ENCODE results near the gene ATP5F1B.
A peak's percentile ranks its signal among the peaks of the same experiment; 100 is the strongest.

Gene ATP5F1B

GRCh38 chr12:56645717-56646446 lies at the start of gene ATP5F1B:
ATP5F1B (minus strand) TSS chr12:56645984; CDS start chr12:56645963, 21 bp downstream.
- H3K4me1 ChIP-seq (ENCODE audit: low read length), result peaks cover 23% of the 10 kb centered on the region
- peaks cover 50% of the 10 kb centered on the region for H3K79me2 ChIP-seq (ENCODE audit: low read length)
- H3K9me2 ChIP-seq (replicated peaks; ENCODE audit: insufficient read depth, low read length), result no peaks in the 10 kb centered on the region
- H3K36me3 ChIP-seq (replicated peaks; ENCODE audit: insufficient read depth, low read length), result peaks cover 13% of the 10 kb centered on the region
- peak within 1 kb of the TSS; percentile 98 for H3K9ac ChIP-seq (ENCODE audit: low read length)
- H3K4me2 ChIP-seq (ENCODE audit: low read depth, low read length), result peak within 1 kb of the TSS; percentile 74
- peak; percentile 100 for DNase-seq
- peak within 1 kb of the TSS; percentile 39 for H2AFZ ChIP-seq (ENCODE audit: low read length)
- peaks cover 28% of the 10 kb centered on the region for H4K20me1 ChIP-seq (ENCODE audit: insufficient read depth, low read length)
- H3K27me3 ChIP-seq (replicated peaks; ENCODE audit: insufficient read depth, low read length), result no peaks in the 10 kb centered on the region
- no peaks in the 10 kb centered on the region for H3K9me3 ChIP-seq (replicated peaks; ENCODE audit: insufficient read depth, low read length)
- peak within 1 kb of the TSS; percentile 93 for H3K4me3 ChIP-seq (ENCODE audit: low read length)
- H3F3A ChIP-seq (ENCODE audit: insufficient read depth, low read length), result peaks cover 35% of the 10 kb centered on the region
- H3K27ac ChIP-seq (ENCODE audit: low read length), result peak within 1 kb of the TSS; percentile 78
- TF ChIP-seq EZH2 (optimal IDR thresholded peaks at IDR 0.05; ENCODE audit: low read depth, low read length) (no peak), EZH2phosphoT487 (IDR thresholded peaks at IDR 0.05; ENCODE audit: low read length) (no peak), CTCF (IDR thresholded peaks at IDR 0.05; ENCODE audit: low read length) (no peak)

DNA sequence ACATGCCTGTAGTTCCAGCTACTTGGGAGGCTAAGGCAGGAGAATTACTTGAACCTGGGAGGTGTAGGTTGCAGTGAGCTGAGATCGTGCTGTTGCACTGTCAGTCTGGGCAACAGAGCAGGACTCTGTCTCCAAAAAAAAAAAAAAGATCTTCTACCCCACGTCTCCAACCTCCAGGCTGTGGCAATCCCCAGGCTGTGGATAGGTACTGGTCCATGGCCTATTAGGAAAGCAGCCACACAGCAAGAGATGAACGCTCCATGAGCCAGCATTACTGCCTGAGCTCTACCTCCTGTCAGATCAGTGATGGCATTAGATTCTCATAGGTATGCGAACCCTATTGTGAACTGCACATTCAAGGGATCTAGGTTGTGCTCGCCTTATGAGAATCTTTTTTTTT lies 48.4 kb upstream of the ATP5F1B start:
- no peaks in the 10 kb centered on the region for H3K9me3 ChIP-seq (replicated peaks; ENCODE audit: insufficient read depth, low read length)

DNA sequence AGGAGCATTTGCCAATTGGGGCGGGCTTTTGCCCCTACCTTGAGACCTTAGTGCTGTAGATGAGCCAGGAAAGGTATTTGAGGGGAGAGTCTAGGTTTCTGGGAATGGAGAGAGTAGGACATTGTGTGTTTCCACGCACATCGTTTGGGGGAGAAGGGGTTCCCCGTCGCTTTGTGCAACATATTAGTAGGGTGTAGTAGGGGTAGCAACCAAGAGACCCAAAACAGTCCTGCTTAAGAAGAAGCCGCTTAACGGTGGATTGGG lies 43.0 kb upstream of the ATP5F1B start:
- peak overlapping the region; percentile 96 for H3K9ac ChIP-seq (ENCODE audit: low read length)
- no peak for DNase-seq
- peak overlapping the region; percentile 65 for H3K4me2 ChIP-seq (ENCODE audit: low read depth, low read length)
- no peaks in the 10 kb centered on the region for H3K27me3 ChIP-seq (replicated peaks; ENCODE audit: insufficient read depth, low read length)
- TF ChIP-seq CTCF (IDR thresholded peaks at IDR 0.05; ENCODE audit: low read length) (no peak), EZH2phosphoT487 (IDR thresholded peaks at IDR 0.05; ENCODE audit: low read length) (no peak), EZH2 (optimal IDR thresholded peaks at IDR 0.05; ENCODE audit: low read depth, low read length) (no peak)
- H3K9me3 ChIP-seq (replicated peaks; ENCODE audit: insufficient read depth, low read length), result no peaks in the 10 kb centered on the region
- peak overlapping the region; percentile 58 for H2AFZ ChIP-seq (ENCODE audit: low read length)
- peaks cover 41% of the 10 kb centered on the region for H3K79me2 ChIP-seq (ENCODE audit: low read length)
- H3K9me2 ChIP-seq (replicated peaks; ENCODE audit: insufficient read depth, low read length), result no peaks in the 10 kb centered on the region
- peak overlapping the region; percentile 99 for H3K27ac ChIP-seq (ENCODE audit: low read length)
- H3K36me3 ChIP-seq (replicated peaks; ENCODE audit: insufficient read depth, low read length), result peaks cover 3% of the 10 kb centered on the region; the same call in 1 of the 2 replicates
- peak overlapping the region; percentile 69 for H3K4me3 ChIP-seq (ENCODE audit: low read length)
- no peaks in the 10 kb centered on the region for H3K4me1 ChIP-seq (ENCODE audit: low read length)
- peaks cover 54% of the 10 kb centered on the region for H3F3A ChIP-seq (ENCODE audit: insufficient read depth, low read length)
- H4K20me1 ChIP-seq (ENCODE audit: insufficient read depth, low read length), result no peaks in the 10 kb centered on the region; the same call in 1 of the 2 replicates

More for the DNA sequence above, 48.4 kb upstream of the ATP5F1B start:
- no peak overlapping the region for H3K9ac ChIP-seq (ENCODE audit: low read length)
- no peaks in the 10 kb centered on the region for H3K9me2 ChIP-seq (replicated peaks; ENCODE audit: insufficient read depth, low read length)
- H3K27me3 ChIP-seq (replicated peaks; ENCODE audit: insufficient read depth, low read length), result no peaks in the 10 kb centered on the region
- H2AFZ ChIP-seq (ENCODE audit: low read length), result no peak overlapping the region
- H3F3A ChIP-seq (ENCODE audit: insufficient read depth, low read length), result peaks cover 2% of the 10 kb centered on the region
- no peaks in the 10 kb centered on the region for H4K20me1 ChIP-seq (ENCODE audit: insufficient read depth, low read length)
- H3K79me2 ChIP-seq (ENCODE audit: low read length), result peaks cover 2% of the 10 kb centered on the region; the same call in 1 of the 2 replicates
- no peak overlapping the region for H3K27ac ChIP-seq (ENCODE audit: low read length)
- H3K4me3 ChIP-seq (ENCODE audit: low read length), result no peak overlapping the region
- no peak for TF ChIP-seq CTCF (IDR thresholded peaks at IDR 0.05; ENCODE audit: low read length)
- TF ChIP-seq EZH2 (optimal IDR thresholded peaks at IDR 0.05; ENCODE audit: low read depth, low read length), result no peak
- no peak for TF ChIP-seq EZH2phosphoT487 (IDR thresholded peaks at IDR 0.05; ENCODE audit: low read length)
- 0 out of 2 replicates have a peak, but pooled peaks cover 7% of the 10 kb centered on the region for H3K4me1 ChIP-seq (ENCODE audit: low read length)
- no peaks in the 10 kb centered on the region for H3K36me3 ChIP-seq (replicated peaks; ENCODE audit: insufficient read depth, low read length)
- no peak overlapping the region for H3K4me2 ChIP-seq (ENCODE audit: low read depth, low read length)
- DNase-seq, result no peak

Data from MM.1S (cell line).